Vagina (tissue), 2 donors: ENCODE data around the gene DMGDH.

Source experiments
- POLR2A ChIP-seq, 2 donors: fragments of 450-650 bp; IDR thresholded peaks; one replicate each; pipeline ENCODE4 v1.6.1; 2017; ENCODE audit warnings: antibody characterized with exemption in 2 of 2, mild to moderate bottlenecking in 2 of 2, moderate library complexity in 2 of 2
- POLR2AphosphoS5 ChIP-seq, 2 donors: sonication (generic); formaldehyde crosslinking; IDR thresholded peaks; one replicate each; pipeline ENCODE4 v1.9.0; 2017; ENCODE audit warnings: antibody characterized with exemption in 2 of 2, mild to moderate bottlenecking in 2 of 2, low read depth in 1 of 2; ENCODE audit not compliant: insufficient read depth in 1 of 2
- TF ChIP-seq, protein P1 (sequence below), 3 experiments: fragments of 450-650 bp in 2 of 3; fragments of 200-600 bp in 1 of 3; sonication (generic) in 1 of 3; IDR thresholded peaks; one replicate each; pipeline ENCODE4 v1.5.1; 2017 to 2019; ENCODE audit warnings: antibody characterized with exemption in 3 of 3, mild to moderate bottlenecking in 2 of 3, moderate library complexity in 2 of 3

DNA sequence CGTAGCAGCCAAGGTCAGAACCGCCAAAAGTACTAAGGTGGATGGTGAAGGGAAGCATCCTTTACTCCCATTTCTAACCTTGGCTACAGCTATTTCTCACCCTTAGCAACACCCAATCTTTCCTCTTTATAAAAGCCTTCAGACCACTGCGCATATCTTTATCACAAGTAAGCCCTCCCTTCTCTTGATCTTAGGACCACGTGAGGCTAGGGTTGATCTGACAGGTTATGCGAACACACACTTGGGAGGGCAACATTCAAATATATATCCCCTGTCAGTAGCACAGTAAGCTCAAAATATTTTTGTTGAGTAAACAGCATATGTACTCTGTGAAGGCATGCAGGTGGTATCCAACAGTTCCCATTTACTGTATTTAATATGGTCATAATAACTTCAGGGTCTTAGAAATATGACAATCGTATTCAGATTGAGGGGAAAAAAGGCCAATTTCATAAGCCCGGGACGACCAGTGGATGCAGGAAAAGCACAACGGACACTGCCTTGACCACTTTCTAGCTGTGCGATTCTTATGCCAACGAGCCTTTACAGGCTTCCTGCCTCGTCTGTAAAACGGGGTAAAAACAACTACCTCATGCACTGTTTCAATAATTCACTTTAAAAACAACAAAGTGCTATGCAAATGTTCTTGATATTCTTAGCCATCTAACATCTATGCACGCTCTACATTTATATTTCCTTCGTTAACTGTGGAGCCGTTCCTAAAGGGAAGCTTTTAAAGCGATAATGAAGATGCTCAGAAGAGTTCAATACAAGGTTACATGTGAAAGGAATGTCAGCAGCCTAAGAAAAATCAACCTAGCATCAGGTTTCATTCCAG is 85.7 kb downstream of the DMGDH start:
- TF ChIP-seq, protein P1, sequence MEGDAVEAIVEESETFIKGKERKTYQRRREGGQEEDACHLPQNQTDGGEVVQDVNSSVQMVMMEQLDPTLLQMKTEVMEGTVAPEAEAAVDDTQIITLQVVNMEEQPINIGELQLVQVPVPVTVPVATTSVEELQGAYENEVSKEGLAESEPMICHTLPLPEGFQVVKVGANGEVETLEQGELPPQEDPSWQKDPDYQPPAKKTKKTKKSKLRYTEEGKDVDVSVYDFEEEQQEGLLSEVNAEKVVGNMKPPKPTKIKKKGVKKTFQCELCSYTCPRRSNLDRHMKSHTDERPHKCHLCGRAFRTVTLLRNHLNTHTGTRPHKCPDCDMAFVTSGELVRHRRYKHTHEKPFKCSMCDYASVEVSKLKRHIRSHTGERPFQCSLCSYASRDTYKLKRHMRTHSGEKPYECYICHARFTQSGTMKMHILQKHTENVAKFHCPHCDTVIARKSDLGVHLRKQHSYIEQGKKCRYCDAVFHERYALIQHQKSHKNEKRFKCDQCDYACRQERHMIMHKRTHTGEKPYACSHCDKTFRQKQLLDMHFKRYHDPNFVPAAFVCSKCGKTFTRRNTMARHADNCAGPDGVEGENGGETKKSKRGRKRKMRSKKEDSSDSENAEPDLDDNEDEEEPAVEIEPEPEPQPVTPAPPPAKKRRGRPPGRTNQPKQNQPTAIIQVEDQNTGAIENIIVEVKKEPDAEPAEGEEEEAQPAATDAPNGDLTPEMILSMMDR (IDR thresholded peaks at IDR 0.05), result no peak
- TF ChIP-seq POLR2A (IDR thresholded peaks at IDR 0.05), result no peak
- TF ChIP-seq POLR2AphosphoS5 (IDR thresholded peaks at IDR 0.05; ENCODE audit: insufficient read depth in 1 of 2, low read depth in 1 of 2), result no peak
